Upper lobe of left lung (tissue), 6 donors: ENCODE data around the gene MOCOS. TPM values are rescaled to one million over a fixed set of nuclear protein-coding genes. Genes with fewer than 3 reads are reported as not detected.

Experiments used
- ATAC-seq, 2 donors: fragments of 200-7000 bp; cut with Tn5 transposase; one replicate each; pipeline ENCODE4 v1.9.1; 2022; ENCODE audit warnings: mild to moderate bottlenecking in 2 of 2, moderate library complexity in 2 of 2; ENCODE audit not compliant: low FRiP score in 2 of 2
- DNase-seq, 2 donors: peaks; one replicate each; pipeline ENCODE4 v3.0.0-alpha.2; 2019 to 2020
- H3K27ac ChIP-seq, 4 donors: fragments of 200-600 bp; sonication (generic); one replicate each; pipeline ENCODE4 v1.5.1; 2016 to 2019
- H3K27me3 ChIP-seq, 4 donors: fragments of 200-600 bp; sonication (generic); one replicate each; pipeline ENCODE4 v1.5.1; 2017 to 2019
- H3K36me3 ChIP-seq, 4 donors: fragments of 200-600 bp; sonication (generic); one replicate each; pipeline ENCODE4 v1.5.1; 2016 to 2019
- H3K4me1 ChIP-seq, 4 donors: fragments of 200-600 bp; sonication (generic); one replicate each; pipeline ENCODE4 v1.5.1; 2018 to 2019
- H3K4me3 ChIP-seq, 4 donors: fragments of 200-600 bp; sonication (generic); one replicate each; pipeline ENCODE4 v1.5.1; 2017 to 2019; ENCODE audit warnings: mild to moderate bottlenecking in 2 of 4, moderate library complexity in 1 of 4
- H3K9me3 ChIP-seq, 4 donors: fragments of 200-600 bp; sonication (generic); one replicate each; pipeline ENCODE4 v1.5.1; 2018 to 2019
- CTCF ChIP-seq, 6 experiments: fragments of 450-650 bp in 4 of 6; fragments of 200-600 bp in 2 of 6; sonication (generic) in 2 of 6; IDR thresholded peaks; one replicate each; pipeline ENCODE4 v1.5.1; 2016 to 2019; ENCODE audit warnings: antibody characterized with exemption in 6 of 6
- EP300 ChIP-seq, 4 donors: sonication (generic); formaldehyde crosslinking; IDR thresholded peaks; one replicate each; pipeline ENCODE4 v1.5.1; 2017; ENCODE audit warnings: antibody characterized with exemption in 4 of 4, control low read depth in 2 of 4
- POLR2A ChIP-seq, 4 donors: fragments of 450-650 bp; IDR thresholded peaks; one replicate each; pipeline ENCODE4 v1.5.1; 2016 to 2017; ENCODE audit warnings: antibody characterized with exemption in 4 of 4, mild to moderate bottlenecking in 2 of 4
- POLR2AphosphoS5 ChIP-seq, 2 donors: sonication (generic); formaldehyde crosslinking; IDR thresholded peaks; one replicate each; pipeline ENCODE4 v1.5.1; 2017; ENCODE audit warnings: antibody characterized with exemption in 2 of 2
- WGBS, 2 donors: methylation state at CpG; one replicate each; pipeline ENCODE4 v1.1.5; 2017 to 2018; 5-methylcytosine and 5-hydroxymethylcytosine counted together
- total RNA-seq, 6 donors: library from RNA; depleted of rRNA in 4 of 6; stranded (reverse); fragments of >200 nt in 4 of 6; gene quantifications; one replicate each; pipeline versions ENCODE4 v1.1.0 to v1.2.1, GENCODE V29; 2016 to 2021
- donor health status: DM: no; HTN: no; CAD: no; lungs with moderate emphysema.
- donor health status: DM: no; HTN: yes; CAD: no; lungs with severe emphysema.

MOCOS gene
- total RNA-seq, 6 donors from 2014 or later, result 1.9 to 4.7 (median 3.8) TPM

GRCh38 chr18:36186461-36187192 is 670 bp upstream of the MOCOS start:
- 13 to 25% methylated on average over 14 to 46 of the region's 47 CpGs for WGBS, 2 donors
- peak overlapping the region; percentile 7 to 79 (median 59) for H3K27ac ChIP-seq
- peaks cover 10 to 23% (median 16%) of the 10 kb centered on the region in 4 donors for H3K4me1 ChIP-seq
- DNase-seq (peak; percentile 78 to 90), ATAC-seq (peak; percentile 58 to 67)
- peak overlapping the region; percentile 63 to 84 (median 73) for H3K4me3 ChIP-seq
- no peaks in the 10 kb centered on the region for H3K9me3 ChIP-seq
- H3K36me3 ChIP-seq, result no peaks in the 10 kb centered on the region
- no peak for TF ChIP-seq POLR2A (IDR thresholded peaks at IDR 0.05)
- no peak for TF ChIP-seq EP300 (IDR thresholded peaks at IDR 0.05)
- peak in 1 of 6 experiments; percentile 9 for TF ChIP-seq CTCF (IDR thresholded peaks at IDR 0.05)
- peak in 1 of 2 donors; percentile 6 for TF ChIP-seq POLR2AphosphoS5 (IDR thresholded peaks at IDR 0.05)
- no peaks in the 10 kb centered on the region for H3K27me3 ChIP-seq

- H3K27me3 ChIP-seq, result no peaks in the 10 kb centered on the region
- TF ChIP-seq POLR2AphosphoS5 (IDR thresholded peaks at IDR 0.05) (no peak), EP300 (IDR thresholded peaks at IDR 0.05) (no peak), CTCF (IDR thresholded peaks at IDR 0.05) (no peak), POLR2A (IDR thresholded peaks at IDR 0.05) (no peak)
- peak overlapping the region; percentile 63 to 84 (median 73) for H3K4me3 ChIP-seq
- peaks cover 10 to 23% (median 16%) of the 10 kb centered on the region in 4 donors for H3K4me1 ChIP-seq
- H3K27ac ChIP-seq, result peak overlapping the region in 3 of 4 donors; percentile 7 to 79 (median 74)
- peak in 1 of 2 donors; percentile 32 for ATAC-seq
- WGBS, 2 donors, result 45 to 75% methylated on average over 16 to 40 of the region's 43 CpGs
- peak in 1 of 2 donors; percentile 83 for DNase-seq
- no peaks in the 10 kb centered on the region for H3K36me3 ChIP-seq
- no peaks in the 10 kb centered on the region for H3K9me3 ChIP-seq
Measured at GRCh38 chr18:36187826-36188721, 777 bp downstream of the MOCOS start.

GRCh38 chr18:36188916-36189315 is 1.6 kb downstream of the MOCOS start:
- WGBS, 2 donors, result 76 to 87% methylated on average over 3 of the region's 3 CpGs
- no peaks in the 10 kb centered on the region for H3K27me3 ChIP-seq
- TF ChIP-seq POLR2A (IDR thresholded peaks at IDR 0.05) (no peak), POLR2AphosphoS5 (IDR thresholded peaks at IDR 0.05) (no peak), CTCF (IDR thresholded peaks at IDR 0.05) (no peak), EP300 (IDR thresholded peaks at IDR 0.05) (no peak)
- no peak for DNase-seq
- no peak overlapping the region for H3K4me3 ChIP-seq
- peaks cover 10 to 23% (median 16%) of the 10 kb centered on the region in 4 donors for H3K4me1 ChIP-seq
- no peak overlapping the region for H3K27ac ChIP-seq
- no peaks in the 10 kb centered on the region for H3K9me3 ChIP-seq
- no peaks in the 10 kb centered on the region for H3K36me3 ChIP-seq
- no peak for ATAC-seq

GRCh38 chr18:36189486-36189885 is 2.2 kb downstream of the MOCOS start:
- H3K9me3 ChIP-seq, result no peaks in the 10 kb centered on the region
- no peak overlapping the region for H3K4me3 ChIP-seq
- TF ChIP-seq EP300 (IDR thresholded peaks at IDR 0.05), result no peak
- TF ChIP-seq CTCF (IDR thresholded peaks at IDR 0.05), result no peak
- no peak for TF ChIP-seq POLR2A (IDR thresholded peaks at IDR 0.05)
- no peak for TF ChIP-seq POLR2AphosphoS5 (IDR thresholded peaks at IDR 0.05)
- ATAC-seq (no peak), DNase-seq (no peak)
- H3K36me3 ChIP-seq, result no peaks in the 10 kb centered on the region
- no peak overlapping the region for H3K27ac ChIP-seq
- H3K27me3 ChIP-seq, result no peaks in the 10 kb centered on the region
- WGBS, 2 donors, result 74 to 87% methylated on average over 4 of the region's 4 CpGs
- peaks cover 10 to 23% (median 16%) of the 10 kb centered on the region in 4 donors for H3K4me1 ChIP-seq
